Measurements from ENCODE around the gene SIGLEC11.
"Not testable (repeated sequence)": the region's sequence is repeated elsewhere in the genome, so short reads cannot be mapped to it uniquely, and the experiment has no call there.

DNA sequence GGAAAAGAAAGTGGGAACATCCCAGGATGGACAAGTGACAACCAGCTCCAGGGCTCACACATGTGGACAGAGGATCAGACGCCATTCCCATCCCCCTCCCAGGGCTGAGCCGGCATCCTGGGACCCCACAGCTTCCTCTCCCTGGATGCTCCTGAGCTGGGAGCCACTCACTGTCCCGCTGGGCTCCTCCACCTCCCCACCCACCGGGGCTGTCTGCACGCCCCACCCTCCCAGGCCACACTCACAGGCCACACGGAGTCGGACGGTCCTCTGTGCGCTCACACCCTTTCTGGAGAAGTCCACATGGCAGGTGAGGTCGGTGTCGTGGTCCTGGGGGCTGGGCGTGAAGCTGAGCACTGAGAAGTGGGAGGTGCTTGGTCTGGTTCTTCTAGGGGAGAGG lies 1.1 kb downstream of the SIGLEC11 start:
- not testable (repeated sequence) for TF ChIP-seq POLR2A, CTCF (IDR thresholded peaks at IDR 0.05)

Data from right lobe of liver (tissue), 4 donors.